T follicular helper cell (primary cell): ENCODE data around the gene HBE1.
"Not testable (repeated sequence)": the region's sequence is repeated elsewhere in the genome, so short reads cannot be mapped to it uniquely, and the experiment has no call there.

ENCODE experiments used
- DNase-seq: peaks from one replicate; pipeline ENCODE4 v3.0.0-alpha.2; 2020; ENCODE audit warnings: low read depth

The HBE1 gene

DNA sequence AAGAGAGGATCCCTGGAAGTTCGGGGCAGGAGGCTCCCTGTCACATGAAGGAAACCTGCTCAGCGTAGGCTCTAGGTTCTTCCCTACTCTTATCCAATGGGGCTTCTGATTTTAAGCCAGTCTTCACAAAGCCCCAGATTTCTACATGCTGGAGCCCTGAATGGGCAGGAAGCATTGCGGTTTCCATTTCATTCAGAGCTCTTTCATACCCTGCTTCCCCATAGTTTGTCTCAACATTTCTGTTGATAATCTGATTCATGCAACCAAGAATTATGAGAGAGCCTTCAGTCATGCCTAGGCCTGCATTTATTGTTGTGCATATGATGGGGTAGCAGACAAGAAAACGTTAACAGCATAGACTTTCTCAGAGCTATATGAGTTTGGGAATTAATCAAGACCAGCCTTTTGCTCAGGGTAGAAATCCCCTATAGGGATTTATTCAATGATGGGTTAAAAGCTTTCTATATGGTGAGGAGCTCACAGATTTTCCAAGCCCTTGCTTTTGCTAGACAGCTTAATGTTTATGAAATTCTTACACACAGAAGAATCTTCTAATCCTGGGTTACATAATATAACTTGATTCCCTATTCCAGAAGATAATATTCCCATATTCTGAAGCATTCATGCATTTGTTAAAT is 16.1 kb upstream of the HBE1 start:
- no peak for DNase-seq

DNA sequence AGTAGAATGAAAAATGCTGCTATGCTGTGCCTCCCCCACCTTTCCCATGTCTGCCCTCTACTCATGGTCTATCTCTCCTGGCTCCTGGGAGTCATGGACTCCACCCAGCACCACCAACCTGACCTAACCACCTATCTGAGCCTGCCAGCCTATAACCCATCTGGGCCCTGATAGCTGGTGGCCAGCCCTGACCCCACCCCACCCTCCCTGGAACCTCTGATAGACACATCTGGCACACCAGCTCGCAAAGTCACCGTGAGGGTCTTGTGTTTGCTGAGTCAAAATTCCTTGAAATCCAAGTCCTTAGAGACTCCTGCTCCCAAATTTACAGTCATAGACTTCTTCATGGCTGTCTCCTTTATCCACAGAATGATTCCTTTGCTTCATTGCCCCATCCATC is 14.9 kb upstream of the HBE1 start:
- DNase-seq, result no peak

DNA sequence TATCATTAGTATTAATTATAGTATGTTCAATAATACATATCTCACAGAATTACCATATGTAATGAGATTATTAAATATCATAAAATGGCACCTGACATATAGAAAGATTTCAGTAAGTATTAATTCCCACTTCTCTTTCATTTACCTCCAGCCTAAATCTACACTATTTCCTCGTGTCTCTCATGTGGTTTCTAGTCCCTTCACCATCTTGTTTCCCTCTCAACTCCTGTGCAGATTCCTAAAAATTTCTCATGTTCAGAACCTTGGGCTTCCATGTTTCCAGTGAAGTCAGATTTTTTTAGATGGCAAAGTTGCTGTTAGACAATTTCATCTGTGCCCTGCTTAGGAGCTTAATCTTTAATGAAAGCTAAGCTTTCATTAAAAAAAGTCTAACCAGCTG is 14.1 kb upstream of the HBE1 start:
- no peak for DNase-seq

DNA sequence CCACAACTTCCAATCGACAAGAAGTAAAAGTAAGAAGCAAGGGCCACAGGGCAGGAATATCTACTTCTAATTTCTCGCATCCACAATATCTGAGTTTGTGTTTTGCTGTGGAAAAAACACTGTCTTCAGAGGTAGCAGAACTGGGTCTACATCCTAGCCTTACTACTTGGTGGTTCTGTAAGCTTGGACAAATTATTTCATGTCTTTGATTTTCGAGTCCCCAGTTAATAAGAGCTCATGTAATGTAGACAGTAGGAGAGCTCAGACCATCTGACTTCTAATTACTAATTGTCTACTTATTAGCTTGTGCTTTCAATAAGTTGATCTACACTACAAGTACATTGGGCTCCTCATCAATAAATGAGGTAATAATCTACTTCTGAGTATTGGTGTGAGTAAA is 13.3 kb upstream of the HBE1 start:
- no peak for DNase-seq

DNA sequence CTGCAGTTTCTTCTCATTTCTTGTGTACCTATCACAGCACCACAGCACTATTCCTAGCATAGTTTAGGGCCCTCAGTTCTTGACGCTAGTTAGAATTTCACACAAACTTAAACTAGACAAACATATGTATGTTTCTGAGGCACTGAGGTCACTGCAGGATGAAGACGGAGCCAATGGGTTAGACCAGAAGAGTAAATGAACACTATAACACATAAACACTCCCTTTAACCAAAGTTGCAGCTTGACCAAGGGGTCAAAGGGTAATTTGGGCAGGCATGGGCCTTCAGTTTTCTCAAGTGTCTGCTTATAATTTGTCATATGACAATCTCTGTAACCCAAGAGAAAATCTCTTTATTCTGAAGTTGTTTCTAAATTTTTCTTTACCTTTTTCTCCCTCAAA is 12.9 kb upstream of the HBE1 start:
- no peak for DNase-seq

DNA sequence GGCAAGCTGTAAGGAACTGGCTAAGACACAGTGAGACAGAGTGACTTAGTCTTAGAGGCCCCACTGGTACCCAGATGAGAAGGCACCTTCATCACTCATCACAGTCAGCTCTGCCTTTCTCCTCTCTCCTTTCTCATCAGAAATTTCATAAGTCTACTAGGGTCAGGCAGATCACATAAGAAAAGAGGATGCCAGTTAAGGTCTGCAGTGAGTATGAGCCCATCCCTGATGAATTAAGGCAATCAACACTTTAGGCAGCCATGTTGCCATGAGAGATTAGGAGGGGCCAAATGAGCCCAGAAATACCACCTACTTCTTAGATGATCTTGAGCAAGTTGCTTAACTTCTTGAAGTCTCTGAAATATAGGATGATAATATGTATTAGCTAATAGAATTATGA is 11.9 kb upstream of the HBE1 start:
- no peak for DNase-seq

DNA sequence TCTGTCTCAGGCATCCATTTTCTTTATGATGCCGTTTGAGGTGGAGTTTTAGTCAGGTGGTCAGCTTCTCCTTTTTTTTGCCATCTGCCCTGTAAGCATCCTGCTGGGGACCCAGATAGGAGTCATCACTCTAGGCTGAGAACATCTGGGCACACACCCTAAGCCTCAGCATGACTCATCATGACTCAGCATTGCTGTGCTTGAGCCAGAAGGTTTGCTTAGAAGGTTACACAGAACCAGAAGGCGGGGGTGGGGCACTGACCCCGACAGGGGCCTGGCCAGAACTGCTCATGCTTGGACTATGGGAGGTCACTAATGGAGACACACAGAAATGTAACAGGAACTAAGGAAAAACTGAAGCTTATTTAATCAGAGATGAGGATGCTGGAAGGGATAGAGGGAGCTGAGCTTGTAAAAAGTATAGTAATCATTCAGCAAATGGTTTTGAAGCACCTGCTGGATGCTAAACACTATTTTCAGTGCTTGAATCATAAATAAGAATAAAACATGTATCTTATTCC is 10.9 kb upstream of the HBE1 start:
- DNase-seq, result no peak

DNA sequence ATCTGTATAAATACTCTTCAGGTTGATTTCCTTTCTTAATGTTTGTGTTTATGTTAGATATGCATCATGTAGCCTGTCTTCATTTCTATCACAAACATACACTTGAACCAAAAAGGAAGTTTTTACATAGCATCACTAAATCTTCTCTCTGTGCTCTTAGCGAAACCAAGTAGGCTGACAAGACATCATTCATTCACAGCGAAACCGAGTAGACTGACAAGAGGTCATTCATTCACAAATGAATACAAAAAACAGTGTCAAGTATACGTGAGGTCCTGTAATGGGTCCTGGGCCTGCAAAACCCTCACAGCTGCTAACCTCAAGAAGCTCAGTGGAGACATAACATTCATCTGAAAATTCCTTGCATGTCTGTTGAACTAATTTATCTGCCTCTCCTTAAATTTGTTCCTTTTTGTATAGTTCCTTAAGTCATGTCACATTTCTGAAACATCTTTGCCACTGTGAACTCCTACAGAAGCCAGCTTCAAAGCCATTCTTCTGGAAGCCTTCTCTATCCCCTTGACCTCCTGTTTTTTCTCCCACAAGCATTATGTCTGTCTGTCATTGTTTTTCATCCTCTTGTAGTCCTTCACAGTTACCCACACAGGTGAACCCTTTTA is 9.8 kb upstream of the HBE1 start:
- DNase-seq, result no peak

DNA sequence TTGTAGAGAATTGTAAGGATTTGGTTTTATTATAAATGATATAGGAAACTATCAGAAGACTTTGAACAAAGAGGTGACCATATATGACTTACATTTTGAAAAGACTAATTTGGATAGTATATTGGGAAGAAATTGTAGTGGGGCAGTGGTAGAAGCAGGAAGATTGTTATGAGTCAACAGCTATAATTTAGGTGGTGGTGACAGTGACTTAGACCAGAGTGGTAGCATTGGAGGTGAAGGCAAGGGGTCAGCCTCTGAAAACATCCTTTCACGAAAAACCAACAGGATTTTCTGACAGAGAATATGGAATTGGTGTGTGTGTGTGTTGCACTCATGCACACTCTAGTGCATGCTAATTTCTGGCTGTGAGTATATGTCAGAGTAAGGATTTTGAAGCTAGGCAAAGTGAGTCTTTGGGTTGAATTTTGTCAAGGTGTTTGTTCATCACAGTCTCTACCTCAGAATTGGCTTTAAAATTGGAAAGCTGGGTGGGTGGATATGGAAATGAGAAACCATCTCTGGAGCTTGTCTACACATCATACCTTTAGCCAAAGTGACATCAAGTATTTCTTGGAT is 8.2 kb upstream of the HBE1 start:
- no peak for DNase-seq

DNA sequence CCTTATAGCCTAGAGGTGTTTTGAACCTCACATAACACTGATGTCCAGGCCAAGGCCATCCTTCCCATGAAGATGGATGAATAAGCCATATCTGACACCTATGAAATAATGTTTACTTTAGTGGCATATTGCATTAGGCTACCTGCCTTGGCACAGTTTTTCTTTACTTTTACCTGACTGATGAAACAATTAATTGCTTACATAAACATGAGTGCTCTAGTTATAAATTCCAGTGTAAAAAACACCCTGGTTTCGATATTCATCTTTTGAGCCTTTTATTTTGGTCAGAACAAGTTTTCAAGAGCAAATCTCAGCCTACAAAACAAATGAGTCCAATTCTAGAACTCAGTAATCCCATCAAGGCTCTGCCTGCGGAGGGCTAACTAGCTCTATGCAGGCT is 7.0 kb upstream of the HBE1 start:
- DNase-seq, result no peak

DNA sequence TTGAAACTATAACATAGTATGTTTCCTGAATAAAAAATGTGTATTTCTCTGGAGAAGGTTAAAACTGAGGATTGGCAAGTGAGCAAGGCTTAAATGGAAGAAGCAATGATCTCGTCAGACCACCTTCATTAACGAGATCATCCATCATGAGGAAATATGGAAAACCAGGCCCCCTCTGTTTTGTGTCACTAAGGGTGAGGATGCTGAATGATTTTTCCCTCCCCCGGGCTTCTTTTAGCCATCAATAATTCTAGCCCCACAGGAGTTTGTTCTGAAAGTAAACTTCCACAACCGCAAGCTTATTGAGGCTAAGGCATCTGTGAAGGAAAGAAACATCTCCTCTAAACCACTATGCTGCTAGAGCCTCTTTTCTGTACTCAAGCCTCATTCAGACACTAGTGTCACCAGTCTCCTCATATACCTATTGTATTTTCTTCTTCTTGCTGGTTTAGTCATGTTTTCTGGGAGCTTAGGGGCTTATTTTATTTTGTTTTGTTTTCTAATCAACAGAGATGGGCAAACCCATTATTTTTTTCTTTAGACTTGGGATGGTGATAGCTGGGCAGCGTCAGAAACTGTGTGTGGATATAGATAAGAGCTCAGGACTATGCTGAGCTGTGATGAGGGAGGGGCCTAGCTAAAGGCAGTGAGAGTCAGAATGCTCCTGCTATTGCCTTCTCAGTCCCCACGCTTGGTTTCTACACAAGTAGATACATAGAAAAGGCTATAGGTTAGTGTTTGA is 5.8 kb upstream of the HBE1 start:
- DNase-seq, result no peak

DNA sequence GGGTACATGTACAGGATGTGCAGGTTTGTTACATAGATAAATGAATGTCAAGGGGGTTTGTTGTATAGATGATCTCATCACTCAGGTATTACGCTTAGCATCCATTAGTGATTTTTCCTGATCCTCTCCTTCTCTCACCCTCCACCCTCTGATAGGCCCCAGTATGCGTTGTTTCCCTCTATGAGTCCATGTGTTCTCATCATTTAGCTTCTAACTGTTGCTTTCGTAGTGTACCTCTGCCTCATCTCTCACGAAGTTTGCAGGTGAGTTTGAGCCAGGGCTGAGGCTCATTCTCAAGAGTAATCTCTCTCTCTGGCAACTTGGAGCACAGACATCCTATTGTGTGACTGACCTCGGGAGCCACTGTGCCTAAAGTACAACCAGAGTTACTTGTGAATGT is 4.7 kb upstream of the HBE1 start:
- DNase-seq, result no peak

DNA sequence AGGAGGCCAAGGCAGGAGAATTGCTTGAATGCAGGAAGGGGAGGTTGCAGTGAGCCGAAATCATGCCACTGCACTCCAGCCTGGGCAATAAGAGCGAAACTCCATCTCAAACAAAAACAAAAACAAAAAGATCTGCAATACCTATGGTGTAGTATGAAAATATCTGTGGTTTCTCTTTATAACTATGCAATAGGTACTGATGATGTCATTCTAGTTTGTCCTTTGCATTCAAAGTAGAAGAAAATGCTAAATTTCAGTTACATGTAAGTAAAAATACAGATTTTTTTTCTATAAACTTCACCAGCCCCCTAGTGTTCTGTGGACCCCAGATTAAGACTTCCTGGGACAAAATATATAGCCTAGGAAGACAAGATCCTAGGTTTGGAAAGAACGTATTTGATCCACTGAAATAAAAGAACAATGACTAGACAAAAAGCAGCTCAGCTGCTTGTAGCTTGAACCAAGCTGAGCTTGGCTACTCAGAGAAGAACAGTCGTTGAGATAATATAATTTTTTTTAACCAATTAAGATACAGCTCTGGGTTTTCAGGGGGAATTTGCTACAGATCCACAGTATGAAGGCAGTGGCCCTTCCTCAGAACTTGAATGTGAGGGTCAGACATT is 2.8 kb upstream of the HBE1 start:
- no peak for DNase-seq

DNA sequence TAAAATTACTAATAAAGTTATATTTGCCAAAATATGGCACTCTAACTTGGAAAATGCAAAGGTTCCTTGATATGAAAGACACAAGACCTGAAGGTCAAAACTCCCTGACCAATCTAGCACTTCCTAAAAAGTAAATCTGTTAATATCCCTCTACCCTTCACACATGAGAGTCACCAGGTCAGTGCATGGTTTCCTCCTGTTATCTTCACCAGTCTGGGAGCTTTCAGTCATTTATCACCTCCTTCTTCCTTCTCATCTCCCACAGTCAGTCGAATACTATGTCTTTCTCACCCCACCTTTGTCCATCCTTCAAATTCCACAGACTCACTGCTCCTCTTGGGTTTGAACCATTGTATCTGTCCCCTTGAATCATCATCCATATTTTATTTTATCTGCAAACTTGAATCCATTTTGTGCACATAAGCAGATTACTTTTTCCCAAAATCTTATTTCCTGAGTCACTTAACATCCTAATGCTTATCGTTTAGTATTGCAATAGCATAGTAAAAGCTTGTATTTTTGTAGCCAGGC is 2.6 kb downstream of the HBE1 start:
- no peak for DNase-seq

DNA sequence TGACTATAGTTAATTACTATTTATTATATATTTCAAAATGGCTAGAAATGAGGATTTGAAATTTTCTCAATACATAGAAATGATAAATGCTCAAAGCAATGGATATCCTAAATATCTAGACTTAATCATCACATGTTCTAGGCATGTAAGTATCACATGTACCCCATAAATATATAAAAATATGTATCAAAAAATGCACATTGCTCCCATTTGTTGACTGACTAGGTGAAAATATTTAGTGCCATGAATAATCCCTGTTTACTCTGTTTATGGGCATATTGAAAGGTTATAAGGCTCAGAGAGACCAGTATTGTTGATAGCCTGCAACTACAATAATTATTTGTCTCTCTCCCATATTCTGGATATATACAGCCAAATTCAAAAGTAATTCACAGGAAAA is 3.1 kb downstream of the HBE1 start:
- no peak for DNase-seq

DNA sequence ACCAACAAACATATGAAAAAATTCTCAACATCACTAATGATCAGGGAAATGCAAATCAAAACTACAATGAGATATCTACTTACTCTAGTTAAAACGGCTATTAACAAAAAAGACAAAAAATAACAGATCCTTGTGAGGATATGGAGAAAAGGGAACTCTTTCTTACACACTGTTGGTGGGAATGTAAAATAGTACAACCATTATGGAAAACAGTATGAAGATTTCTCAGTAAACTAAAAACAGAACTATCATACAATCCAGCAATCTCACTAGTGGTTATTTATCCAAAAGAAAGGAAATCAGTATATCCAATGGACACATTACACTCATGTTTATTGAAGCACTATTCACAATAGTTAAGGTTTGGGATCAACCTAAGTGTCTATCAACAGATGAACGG is 3.9 kb downstream of the HBE1 start:
- no peak for DNase-seq

DNA sequence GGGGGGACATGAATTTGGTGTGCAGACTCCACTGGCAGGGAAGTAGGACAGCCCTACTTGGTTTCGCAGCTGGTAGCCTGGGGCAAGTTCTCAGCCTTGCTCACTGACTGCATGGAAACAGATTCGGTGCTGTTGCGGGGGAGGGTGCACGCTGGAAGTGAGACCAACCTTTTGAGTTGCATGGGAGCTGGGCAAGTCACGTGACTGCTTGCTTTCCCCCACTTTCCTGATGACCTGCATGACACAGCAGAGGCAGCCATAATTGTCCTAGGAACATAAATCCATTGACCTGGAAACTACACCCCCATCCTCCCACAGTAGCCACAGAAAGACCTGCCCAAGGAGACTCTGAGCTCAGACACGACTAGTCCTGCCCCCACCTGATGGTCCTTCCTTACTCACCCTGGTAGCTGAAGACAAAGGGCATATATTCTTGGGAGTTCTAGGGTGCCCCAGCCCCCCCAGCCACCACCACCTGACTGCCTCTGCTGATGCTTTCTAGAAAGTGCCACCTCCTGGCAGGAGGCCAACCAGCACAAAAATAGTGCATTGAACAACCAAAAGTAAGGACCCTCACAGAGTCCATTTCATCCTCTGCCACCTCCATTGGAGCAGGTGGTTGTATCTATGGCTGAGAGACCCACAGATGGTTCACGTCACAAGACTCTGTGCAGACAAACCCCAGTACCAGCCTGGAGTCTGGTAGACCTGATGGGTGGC is 11.0 kb downstream of the HBE1 start:
- no peak for DNase-seq

DNA sequence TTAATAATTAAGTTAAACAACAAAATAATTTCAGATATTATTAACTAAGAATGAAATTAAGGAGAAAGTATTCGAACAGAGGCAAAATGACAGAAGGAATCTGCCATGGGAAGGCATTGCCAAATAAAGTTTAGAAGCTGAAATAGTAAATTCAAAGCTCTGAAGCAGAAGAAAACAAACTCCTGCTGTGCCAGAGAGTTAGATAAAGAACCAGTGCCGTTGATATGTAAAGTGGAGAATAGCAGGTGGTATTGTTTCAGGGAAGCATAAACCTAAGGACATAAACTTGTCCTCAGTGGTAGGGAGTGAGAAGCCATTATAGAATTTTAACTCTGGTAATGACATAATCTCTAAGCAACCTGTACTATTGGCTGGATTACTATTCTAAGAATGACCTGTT is 12.4 kb downstream of the HBE1 start:
- no peak for DNase-seq

DNA sequence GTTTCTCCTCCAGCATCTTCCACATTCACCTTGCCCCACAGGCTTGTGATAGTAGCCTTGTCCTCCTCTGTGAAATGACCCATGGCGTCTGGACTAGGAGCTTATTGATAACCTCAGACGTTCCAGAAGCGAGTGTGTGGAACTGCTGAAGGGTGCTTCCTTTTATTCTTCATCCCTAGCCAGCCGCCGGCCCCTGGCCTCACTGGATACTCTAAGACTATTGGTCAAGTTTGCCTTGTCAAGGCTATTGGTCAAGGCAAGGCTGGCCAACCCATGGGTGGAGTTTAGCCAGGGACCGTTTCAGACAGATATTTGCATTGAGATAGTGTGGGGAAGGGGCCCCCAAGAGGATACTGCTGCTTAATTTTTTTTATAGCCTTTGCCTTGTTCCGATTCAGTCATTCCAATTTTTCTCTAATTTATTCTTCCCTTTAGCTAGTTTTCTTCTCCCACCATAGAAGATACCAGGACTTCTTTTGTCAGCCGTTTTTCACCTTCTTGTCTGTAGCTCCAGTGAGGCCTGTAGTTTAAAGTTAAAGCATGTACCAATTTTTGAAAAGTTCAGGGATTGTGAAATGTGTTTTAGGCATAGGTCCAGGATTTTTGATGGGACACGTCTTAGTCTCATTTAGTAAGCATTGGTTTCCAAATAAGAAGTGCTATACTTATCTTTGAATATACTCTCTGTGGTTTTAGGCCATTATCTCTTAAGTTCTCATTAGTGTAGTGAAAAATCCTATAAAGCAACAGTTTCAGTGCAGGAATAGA is 14.9 kb downstream of the HBE1 start, which contains the start of gene HBG2:
Gene HBG2 (minus strand): TSS at position 136 of the 768 bp plus-strand sequence. CDS start 53 bp downstream, at position 83.
- DNase-seq, result not testable (repeated sequence)

DNA sequence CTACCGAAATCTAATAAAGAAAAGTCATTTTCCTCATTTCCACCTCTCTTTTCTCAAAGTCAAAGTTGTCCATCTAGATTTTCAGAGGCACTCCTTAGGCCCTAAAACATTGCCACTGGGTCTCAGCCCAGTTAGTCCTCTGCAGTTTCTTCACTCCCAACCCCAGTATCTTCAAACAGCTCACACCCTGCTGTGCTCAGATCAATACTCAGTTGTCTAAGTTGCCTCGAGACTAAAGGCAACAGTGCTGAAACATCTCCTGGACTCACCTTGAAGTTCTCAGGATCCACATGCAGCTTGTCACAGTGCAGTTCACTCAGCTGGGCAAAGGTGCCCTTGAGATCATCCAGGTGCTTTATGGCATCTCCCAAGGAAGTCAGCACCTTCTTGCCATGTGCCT is 15.7 kb downstream of the HBE1 start:
- DNase-seq, result not testable (repeated sequence)

DNA sequence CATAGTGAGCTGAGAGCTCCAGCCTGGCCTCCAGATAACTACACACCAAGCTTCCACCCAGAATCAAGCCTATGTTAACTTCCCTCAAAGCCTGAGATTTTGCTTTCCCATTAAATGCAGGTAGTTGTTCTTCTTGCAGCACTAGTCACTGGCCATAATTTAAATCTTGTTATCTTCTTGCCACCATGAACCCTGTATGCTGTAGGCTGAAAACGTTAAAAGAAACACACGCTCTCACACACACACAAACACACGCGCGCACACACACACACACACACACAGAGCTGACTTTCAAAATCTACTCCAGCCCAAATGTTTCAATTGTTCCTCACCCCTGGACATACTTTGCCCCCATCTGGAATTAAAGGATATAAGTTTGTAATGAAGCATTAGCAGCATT is 16.3 kb downstream of the HBE1 start:
- DNase-seq, result not testable (repeated sequence)
